ENCODE measurements around the gene HPX. TPM values are rescaled to one million over a fixed set of nuclear protein-coding genes. Genes with fewer than 3 reads are reported as not detected.

HPX gene
- total RNA-seq, 4 donors from 2014 or later, result 0.33 to 0.67 TPM; not detected in 2

DNA sequence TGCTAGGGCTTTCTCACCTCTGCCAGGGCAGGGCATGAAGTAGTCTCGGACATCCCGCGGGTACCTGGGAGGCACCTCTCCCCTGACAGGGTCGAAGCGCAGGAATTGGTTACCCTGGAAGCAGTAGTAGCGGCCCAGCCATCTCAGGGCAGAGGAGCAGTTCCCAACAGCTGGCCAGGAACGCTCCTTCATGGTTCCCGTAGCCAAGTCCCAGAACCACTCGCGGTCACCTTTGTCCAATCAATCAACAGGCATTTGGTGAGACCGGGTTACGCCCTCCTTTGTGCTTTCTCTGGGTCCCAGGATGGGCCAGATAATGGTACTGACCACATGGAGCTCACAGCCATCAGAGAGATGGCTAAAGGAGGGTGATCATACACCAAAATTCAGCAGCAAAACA lies 3.4 kb downstream of the HPX start:
- no peak for DNase-seq
- no peak overlapping the region for H3K27ac ChIP-seq
- H3K36me3 ChIP-seq, result no peaks in the 10 kb centered on the region
- WGBS, 2 donors, result 88% methylated on average over 8 to 12 of the region's 12 CpGs
- no peaks in the 10 kb centered on the region for H3K27me3 ChIP-seq
- intact Hi-C loops (cut with DNase I), result no loop called here
- H3K4me3 ChIP-seq (replicated peaks in 1 of 3), result no peak overlapping the region
- H3K9me3 ChIP-seq, result no peaks in the 10 kb centered on the region
- no peaks in the 10 kb centered on the region for H3K4me1 ChIP-seq
- no peak for TF ChIP-seq POLR2A (IDR thresholded peaks at IDR 0.05)
- TF ChIP-seq, protein P1, sequence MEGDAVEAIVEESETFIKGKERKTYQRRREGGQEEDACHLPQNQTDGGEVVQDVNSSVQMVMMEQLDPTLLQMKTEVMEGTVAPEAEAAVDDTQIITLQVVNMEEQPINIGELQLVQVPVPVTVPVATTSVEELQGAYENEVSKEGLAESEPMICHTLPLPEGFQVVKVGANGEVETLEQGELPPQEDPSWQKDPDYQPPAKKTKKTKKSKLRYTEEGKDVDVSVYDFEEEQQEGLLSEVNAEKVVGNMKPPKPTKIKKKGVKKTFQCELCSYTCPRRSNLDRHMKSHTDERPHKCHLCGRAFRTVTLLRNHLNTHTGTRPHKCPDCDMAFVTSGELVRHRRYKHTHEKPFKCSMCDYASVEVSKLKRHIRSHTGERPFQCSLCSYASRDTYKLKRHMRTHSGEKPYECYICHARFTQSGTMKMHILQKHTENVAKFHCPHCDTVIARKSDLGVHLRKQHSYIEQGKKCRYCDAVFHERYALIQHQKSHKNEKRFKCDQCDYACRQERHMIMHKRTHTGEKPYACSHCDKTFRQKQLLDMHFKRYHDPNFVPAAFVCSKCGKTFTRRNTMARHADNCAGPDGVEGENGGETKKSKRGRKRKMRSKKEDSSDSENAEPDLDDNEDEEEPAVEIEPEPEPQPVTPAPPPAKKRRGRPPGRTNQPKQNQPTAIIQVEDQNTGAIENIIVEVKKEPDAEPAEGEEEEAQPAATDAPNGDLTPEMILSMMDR (IDR thresholded peaks at IDR 0.05), result no peak

- intact Hi-C loops (cut with DNase I), result no loop called here
Observed at GRCh38 chr11:6433998-6434660, 6.7 kb downstream of the HPX start.

DNA sequence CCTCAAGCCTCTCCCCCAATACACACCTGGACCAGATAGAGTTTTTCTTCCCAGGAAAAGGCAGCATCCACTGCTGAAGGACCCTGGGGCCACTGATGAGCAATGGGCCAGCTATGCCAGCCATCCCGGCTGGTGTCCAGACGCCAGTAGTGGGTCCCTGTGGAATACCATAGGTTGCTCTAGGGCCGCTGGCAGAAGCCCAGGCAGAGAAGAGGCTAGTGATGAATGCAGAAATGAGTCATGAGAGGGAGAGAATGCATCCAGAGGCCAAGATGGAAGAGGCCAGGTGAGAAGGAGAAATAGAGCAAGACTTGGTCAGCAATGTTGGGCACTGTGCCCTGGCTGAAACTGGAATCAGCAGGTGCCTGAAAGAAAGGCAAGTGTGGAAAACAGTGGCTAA lies 8.9 kb downstream of the HPX start:
- intact Hi-C loops (cut with DNase I), result no loop called here
- 77 to 94% methylated on average over 3 of the region's 3 CpGs for WGBS, 2 donors
- TF ChIP-seq POLR2A (IDR thresholded peaks at IDR 0.05), result no peak
- TF ChIP-seq, protein P1 (IDR thresholded peaks at IDR 0.05), result no peak

More at GRCh38 chr11:6433998-6434660, 6.7 kb downstream of the HPX start:
- no peak for DNase-seq
- Histone ChIP-seq H3K36me3 (no peaks in the 10 kb centered on the region), H3K27me3 (no peaks in the 10 kb centered on the region), H3K27ac (no peak overlapping the region), H3K4me1 (no peaks in the 10 kb centered on the region), H3K4me3 (replicated peaks in 1 of 3) (no peak overlapping the region), H3K9me3 (no peaks in the 10 kb centered on the region)
- WGBS, 2 donors, result 54 to 56% methylated on average over 5 of the region's 5 CpGs
- TF ChIP-seq, protein P1 (IDR thresholded peaks at IDR 0.05), result no peak
- TF ChIP-seq POLR2A (IDR thresholded peaks at IDR 0.05), result no peak

DNA sequence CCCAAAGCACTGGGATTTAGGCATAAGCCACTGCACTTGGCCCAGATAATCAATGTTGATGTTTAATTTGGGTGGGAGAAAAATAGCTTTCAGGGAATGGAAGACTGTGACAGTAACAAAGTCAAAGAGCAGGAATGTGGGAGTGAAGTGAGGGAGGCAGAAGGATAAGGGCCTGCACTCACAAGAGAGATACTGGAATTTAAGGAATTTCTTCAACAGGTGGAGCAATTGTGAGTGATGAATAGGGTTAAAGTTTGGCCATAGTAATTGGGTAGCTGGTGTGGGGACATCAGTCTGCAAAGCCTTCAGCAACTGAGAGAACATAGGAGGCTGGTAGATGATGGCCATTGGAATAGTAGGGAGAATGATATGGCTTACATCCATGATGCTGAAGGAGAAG lies 13.3 kb downstream of the HPX start:
- no peak for DNase-seq
- intact Hi-C loops (cut with DNase I), result no loop called here
- no peaks in the 10 kb centered on the region for H3K4me1 ChIP-seq
- TF ChIP-seq, protein P1 (IDR thresholded peaks at IDR 0.05), result no peak
- no peak overlapping the region for H3K27ac ChIP-seq
- H3K9me3 ChIP-seq, result no peaks in the 10 kb centered on the region
- H3K36me3 ChIP-seq, result no peaks in the 10 kb centered on the region
- no peak overlapping the region for H3K4me3 ChIP-seq (replicated peaks in 1 of 3)
- no peaks in the 10 kb centered on the region for H3K27me3 ChIP-seq

More for the DNA sequence above, 8.9 kb downstream of the HPX start:
- Histone ChIP-seq H3K36me3 (no peaks in the 10 kb centered on the region), H3K27ac (no peak overlapping the region), H3K9me3 (no peaks in the 10 kb centered on the region), H3K27me3 (no peaks in the 10 kb centered on the region), H3K4me1 (no peaks in the 10 kb centered on the region), H3K4me3 (replicated peaks in 1 of 3) (no peak overlapping the region)
- DNase-seq, result no peak

GRCh38 chr11:6420677-6421076 lies 20.1 kb downstream of the HPX start:
- H3K9me3 ChIP-seq, result no peaks in the 10 kb centered on the region
- TF ChIP-seq POLR2A (IDR thresholded peaks at IDR 0.05), result no peak
- TF ChIP-seq, protein P1 (IDR thresholded peaks at IDR 0.05), result no peak
- no peak overlapping the region for H3K27ac ChIP-seq
- intact Hi-C loops (cut with DNase I), result no loop called here
- no peaks in the 10 kb centered on the region for H3K36me3 ChIP-seq
- no peaks in the 10 kb centered on the region for H3K27me3 ChIP-seq
- 92 to 98% methylated on average over 3 of the region's 3 CpGs for WGBS, 2 donors
- H3K4me1 ChIP-seq, result peaks cover 4 to 7% of the 10 kb centered on the region in 2 donors
- no peak for DNase-seq
- no peak overlapping the region for H3K4me3 ChIP-seq (replicated peaks in 1 of 3)

Measured in thyroid gland (tissue), 4 donors.